Peyer's patch (tissue), 4 donors: ENCODE measurements around the gene ABHD2.

ENCODE experiments used
- CTCF ChIP-seq, 6 experiments: fragments of 450-650 bp in 4 of 6; fragments of 200-600 bp in 2 of 6; sonication (generic) in 1 of 6; IDR thresholded peaks; one replicate each; pipeline ENCODE4 v1.5.1; 2017 to 2019; ENCODE audit warnings: antibody characterized with exemption in 6 of 6, mild to moderate bottlenecking in 3 of 6, moderate library complexity in 1 of 6
- POLR2A ChIP-seq, 2 donors: fragments of 450-650 bp; IDR thresholded peaks; one replicate each; pipeline ENCODE4 v1.5.1; 2017; ENCODE audit warnings: antibody characterized with exemption in 2 of 2, mild to moderate bottlenecking in 2 of 2, moderate library complexity in 2 of 2

- TF ChIP-seq CTCF (IDR thresholded peaks at IDR 0.05) (no peak), POLR2A (IDR thresholded peaks at IDR 0.05) (no peak)
Measured at GRCh38 chr15:89142423-89142822, 54.2 kb downstream of the ABHD2 start.
